Prostate gland (tissue), 2 donors: Measurements from ENCODE around the gene ELMO1. TPM values are rescaled to one million over a fixed set of nuclear protein-coding genes. Genes with fewer than 3 reads are reported as not detected.
A peak's percentile ranks its signal among the peaks of the same experiment; 100 is the strongest.

Source experiments
- DNase-seq: peaks from one replicate; pipeline ENCODE4 v3.0.0-alpha.2; 2019; ENCODE audit warnings: low spot score
- H3K27ac ChIP-seq, 2 donors: fragments of 200-600 bp; sonication (generic); 2 replicates each; pipeline ENCODE4 v1.5.1; 2017 to 2019
- H3K27me3 ChIP-seq: fragments of 200-600 bp; sonication (generic); replicated peaks from 2 replicates; pipeline ENCODE4 v1.5.1; 2019; ENCODE audit not compliant: insufficient read depth
- H3K36me3 ChIP-seq, 2 donors: fragments of 200-600 bp; sonication (generic); 1 replicate in 1 of 2; 2 replicates in 1 of 2; pipeline versions ENCODE4 v1.5.1 to v1.8.1; 2017 to 2019
- H3K4me1 ChIP-seq: fragments of 200-600 bp; sonication (generic); replicated peaks from 2 replicates; pipeline ENCODE4 v1.5.1; 2019
- H3K4me3 ChIP-seq, 2 donors: fragments of 200-600 bp; sonication (generic); 2 replicates each; pipeline ENCODE4 v1.5.1; 2017 to 2019
- H3K9me3 ChIP-seq: fragments of 200-600 bp; sonication (generic); 2 replicates; pipeline ENCODE4 v1.5.1; 2017
- POLR2A ChIP-seq: fragments of 450-650 bp; IDR thresholded peaks from one replicate; pipeline ENCODE4 v1.6.1; 2016; ENCODE audit warnings: antibody characterized with exemption, mild to moderate bottlenecking
- POLR2AphosphoS5 ChIP-seq: sonication (generic); formaldehyde crosslinking; IDR thresholded peaks from one replicate; pipeline ENCODE4 v1.6.1; 2017; ENCODE audit warnings: antibody characterized with exemption
- WGBS: methylation state at CpG from one replicate; pipeline ENCODE4 v1.1.5; 2018; 5-methylcytosine and 5-hydroxymethylcytosine counted together
- intact Hi-C: fragments of 100-400 bp; cut with DNase I; formaldehyde crosslinking; loops from one replicate; pipeline ENCODE4 v1.14.2; 2022
- total RNA-seq, 2 donors: library from RNA; depleted of rRNA; stranded (reverse); fragments of >200 nt; gene quantifications; one replicate each; pipeline ENCODE4 v1.1.0, GENCODE V29; 2016
- TF ChIP-seq, protein P1 (sequence below), 4 experiments: fragments of 200-600 bp in 2 of 4; fragments of 450-650 bp in 2 of 4; sonication (generic) in 2 of 4; IDR thresholded peaks; 1 replicate in 3 of 4; 2 replicates in 1 of 4; pipeline ENCODE4 v1.5.1; 2016 to 2019; ENCODE audit warnings: antibody characterized with exemption in 4 of 4, mild to moderate bottlenecking in 2 of 4, moderate library complexity in 2 of 4

The ELMO1 gene
- total RNA-seq, 2 donors from 2014 or later = 6.7 to 19.3 TPM

DNA sequence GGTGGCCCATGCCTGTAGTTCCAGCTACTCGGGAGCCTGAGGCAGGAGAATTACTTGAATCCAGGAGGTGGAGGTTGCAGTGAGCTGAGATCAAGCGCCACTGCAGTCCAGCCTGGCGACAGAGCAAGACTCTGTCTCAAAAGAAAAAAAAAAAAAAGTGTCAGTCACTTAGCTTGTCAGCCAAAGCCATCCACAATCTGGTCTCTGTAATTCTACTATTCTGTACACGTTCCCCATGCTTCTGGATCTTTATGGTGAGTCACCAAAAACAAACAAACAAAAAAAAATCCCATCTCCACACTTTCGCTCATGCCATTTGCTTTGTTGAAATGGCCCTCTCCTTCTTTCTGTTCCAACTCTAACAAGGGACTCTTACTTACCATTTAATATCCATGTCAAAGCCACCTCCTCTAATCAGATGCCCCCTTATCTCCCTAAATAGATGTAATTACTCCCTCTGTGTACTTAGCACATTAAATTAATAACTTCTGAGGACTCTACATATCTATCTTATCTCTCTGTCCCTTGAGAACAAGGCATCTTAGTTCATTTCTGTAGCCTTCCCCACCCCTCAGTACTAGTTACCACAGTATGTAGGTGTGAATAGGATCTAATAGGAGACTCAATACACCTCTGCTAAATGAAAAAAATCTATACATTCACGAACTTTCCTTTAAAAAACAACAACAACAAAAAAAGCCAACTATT, 128.4 kb downstream of the ELMO1 start:
- Histone ChIP-seq H3K27me3 (no peaks in the 10 kb centered on the region), H3K4me1 (no peaks in the 10 kb centered on the region), H3K9me3 (no peaks in the 10 kb centered on the region), H3K36me3 (no peaks in the 10 kb centered on the region), H3K27ac (no peak overlapping the region), H3K4me3 (no peak overlapping the region)
- 76% methylated on average over 6 of the region's 6 CpGs for WGBS
- TF ChIP-seq POLR2A (no peak), POLR2AphosphoS5 (no peak)
- TF ChIP-seq, protein P1, sequence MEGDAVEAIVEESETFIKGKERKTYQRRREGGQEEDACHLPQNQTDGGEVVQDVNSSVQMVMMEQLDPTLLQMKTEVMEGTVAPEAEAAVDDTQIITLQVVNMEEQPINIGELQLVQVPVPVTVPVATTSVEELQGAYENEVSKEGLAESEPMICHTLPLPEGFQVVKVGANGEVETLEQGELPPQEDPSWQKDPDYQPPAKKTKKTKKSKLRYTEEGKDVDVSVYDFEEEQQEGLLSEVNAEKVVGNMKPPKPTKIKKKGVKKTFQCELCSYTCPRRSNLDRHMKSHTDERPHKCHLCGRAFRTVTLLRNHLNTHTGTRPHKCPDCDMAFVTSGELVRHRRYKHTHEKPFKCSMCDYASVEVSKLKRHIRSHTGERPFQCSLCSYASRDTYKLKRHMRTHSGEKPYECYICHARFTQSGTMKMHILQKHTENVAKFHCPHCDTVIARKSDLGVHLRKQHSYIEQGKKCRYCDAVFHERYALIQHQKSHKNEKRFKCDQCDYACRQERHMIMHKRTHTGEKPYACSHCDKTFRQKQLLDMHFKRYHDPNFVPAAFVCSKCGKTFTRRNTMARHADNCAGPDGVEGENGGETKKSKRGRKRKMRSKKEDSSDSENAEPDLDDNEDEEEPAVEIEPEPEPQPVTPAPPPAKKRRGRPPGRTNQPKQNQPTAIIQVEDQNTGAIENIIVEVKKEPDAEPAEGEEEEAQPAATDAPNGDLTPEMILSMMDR (IDR thresholded peaks at IDR 0.05) = no peak
- intact Hi-C loops = no loop called here
- no peak for DNase-seq

DNA sequence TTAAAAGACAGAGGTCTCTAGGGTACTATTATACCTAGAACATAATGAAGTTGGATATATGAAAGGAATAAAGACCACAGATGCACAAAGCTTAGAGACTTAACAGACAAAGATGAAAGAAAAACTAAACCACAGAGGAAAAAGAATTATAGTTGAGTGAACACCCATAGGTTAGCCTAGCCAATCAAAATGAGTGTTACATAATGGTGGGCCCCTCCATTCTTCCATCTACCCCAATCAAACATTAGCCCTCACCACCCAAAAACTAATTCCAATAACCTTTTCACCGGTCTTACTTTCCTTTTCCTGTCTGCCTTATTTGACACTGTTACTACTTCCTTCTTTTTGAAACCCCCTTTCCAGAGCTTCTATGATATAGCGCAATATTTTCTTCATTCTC, 130.1 kb downstream of the ELMO1 start:
- Histone ChIP-seq H3K36me3 (no peaks in the 10 kb centered on the region), H3K9me3 (no peaks in the 10 kb centered on the region), H3K27ac (no peak overlapping the region), H3K4me1 (no peaks in the 10 kb centered on the region), H3K4me3 (no peak overlapping the region), H3K27me3 (no peaks in the 10 kb centered on the region)
- no peak for TF ChIP-seq POLR2A
- TF ChIP-seq, protein P1 (IDR thresholded peaks at IDR 0.05) = no peak
- no peak for TF ChIP-seq POLR2AphosphoS5
- intact Hi-C loops = no loop called here
- no peak for DNase-seq
- 89% methylated on average over 2 of the region's 2 CpGs for WGBS

DNA sequence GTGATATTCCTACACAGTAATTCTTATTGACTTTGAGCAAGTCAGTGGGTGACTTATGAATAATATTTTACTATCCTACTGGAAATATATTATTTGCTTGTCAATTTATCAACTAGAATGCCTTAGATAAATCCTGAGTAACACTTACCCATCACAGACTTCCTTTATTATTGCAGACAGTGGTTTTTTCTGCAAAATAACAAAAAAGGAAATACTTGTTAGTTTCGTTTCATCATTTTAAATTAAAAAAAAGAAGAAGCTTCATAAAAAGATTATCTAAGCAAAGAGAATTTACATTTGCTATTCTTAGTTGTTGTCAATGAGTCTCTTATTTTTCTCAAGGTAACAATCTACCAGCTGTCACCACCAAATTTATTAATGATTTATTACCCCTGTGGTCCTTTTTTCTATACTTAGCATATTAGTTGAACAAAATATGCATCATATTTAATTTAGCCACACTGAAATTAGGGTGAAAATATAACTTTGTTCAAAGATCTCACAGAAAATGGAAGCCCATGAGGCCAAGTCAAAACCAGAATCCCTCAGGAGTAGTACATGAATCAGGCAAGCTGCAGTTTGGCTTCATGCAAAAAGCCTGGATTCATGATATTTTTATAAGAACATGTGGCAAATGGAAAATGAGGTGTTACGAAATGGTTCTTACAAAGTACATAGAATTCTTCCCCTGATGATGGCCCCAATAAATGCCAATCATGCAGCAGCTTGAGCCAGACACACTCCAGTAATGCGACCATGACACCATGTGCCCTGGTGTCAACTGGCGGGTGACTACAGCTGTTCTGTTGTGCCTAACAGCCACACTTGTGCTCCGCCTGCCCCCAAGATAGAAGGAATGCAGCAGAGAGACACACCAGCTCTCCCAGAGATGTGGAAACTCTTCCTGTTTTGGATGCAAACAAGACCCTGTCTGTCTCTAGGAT, 132.6 kb downstream of the ELMO1 start:
- no peak for DNase-seq
- WGBS = 69% methylated on average over 5 of the region's 5 CpGs
- Histone ChIP-seq H3K9me3 (no peaks in the 10 kb centered on the region), H3K36me3 (no peaks in the 10 kb centered on the region), H3K27me3 (no peaks in the 10 kb centered on the region), H3K4me1 (no peaks in the 10 kb centered on the region), H3K27ac (no peak overlapping the region), H3K4me3 (no peak overlapping the region)
- intact Hi-C loops = no loop called here
- peak; percentile 40 for TF ChIP-seq POLR2AphosphoS5
- TF ChIP-seq, protein P1 (IDR thresholded peaks at IDR 0.05) = no peak
- no peak for TF ChIP-seq POLR2A

DNA sequence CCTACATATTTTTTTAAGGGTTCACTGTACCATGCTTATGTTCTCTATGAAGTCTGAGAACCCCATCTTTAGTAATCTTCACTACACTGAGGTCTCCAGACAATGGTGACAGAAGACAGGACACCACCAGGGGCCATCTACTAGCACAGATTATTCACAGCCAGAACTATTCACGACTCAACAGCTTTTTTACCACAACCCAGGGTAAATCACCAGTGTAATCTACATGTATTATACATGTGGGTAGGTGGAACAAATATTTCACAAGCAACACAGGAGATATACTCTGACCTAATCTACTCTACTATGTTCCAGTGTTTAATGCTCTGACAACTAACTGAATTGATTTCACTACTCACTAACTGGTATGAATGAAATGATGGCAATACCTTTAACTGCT, 136.1 kb downstream of the ELMO1 start:
- intact Hi-C loops = no loop called here
- no peaks in the 10 kb centered on the region for H3K4me1 ChIP-seq
- H3K27me3 ChIP-seq = no peaks in the 10 kb centered on the region
- WGBS = 92% methylated on average over 1 of the region's 1 CpG
- H3K9me3 ChIP-seq = no peaks in the 10 kb centered on the region
- no peaks in the 10 kb centered on the region for H3K36me3 ChIP-seq
- DNase-seq = no peak
- no peak overlapping the region for H3K4me3 ChIP-seq
- TF ChIP-seq, protein P1 (IDR thresholded peaks at IDR 0.05) = no peak
- no peak for TF ChIP-seq POLR2A
- no peak for TF ChIP-seq POLR2AphosphoS5
- H3K27ac ChIP-seq = no peak overlapping the region
